Measurements from ENCODE around the gene EDARADD.

DNA sequence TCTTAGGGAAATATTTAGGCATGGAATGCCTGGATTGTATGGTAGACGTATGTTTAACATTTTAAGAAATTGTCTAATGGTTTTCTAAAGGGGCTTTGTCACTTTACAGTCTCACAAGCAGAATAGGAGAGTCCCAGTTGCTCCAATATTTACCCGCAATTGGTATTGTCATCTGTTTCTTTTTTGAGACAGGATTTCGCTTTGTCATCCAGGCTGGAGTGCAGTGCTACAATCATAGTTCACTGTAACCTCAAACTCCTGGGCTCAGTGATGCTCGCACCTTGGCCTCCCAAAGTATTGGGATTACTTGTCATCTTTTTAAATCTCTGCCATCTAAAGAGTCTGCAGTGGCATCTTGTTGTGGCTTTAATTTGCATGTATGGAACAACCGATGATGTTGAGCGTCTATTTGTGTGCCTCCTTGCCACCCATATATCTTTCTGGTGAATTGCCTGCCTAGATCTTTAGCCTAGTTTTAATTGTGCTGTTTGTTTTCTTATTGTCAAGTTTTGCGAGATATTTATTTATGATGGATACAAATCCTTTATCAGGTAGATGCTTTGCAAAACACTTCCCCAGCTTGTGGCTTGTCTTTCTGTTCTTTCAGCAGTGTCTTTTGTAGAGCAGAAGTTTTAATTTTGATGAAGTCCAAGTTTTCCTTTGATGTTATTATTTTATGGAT, 32.0 kb upstream of the EDARADD start:
- TF ChIP-seq, protein P1, sequence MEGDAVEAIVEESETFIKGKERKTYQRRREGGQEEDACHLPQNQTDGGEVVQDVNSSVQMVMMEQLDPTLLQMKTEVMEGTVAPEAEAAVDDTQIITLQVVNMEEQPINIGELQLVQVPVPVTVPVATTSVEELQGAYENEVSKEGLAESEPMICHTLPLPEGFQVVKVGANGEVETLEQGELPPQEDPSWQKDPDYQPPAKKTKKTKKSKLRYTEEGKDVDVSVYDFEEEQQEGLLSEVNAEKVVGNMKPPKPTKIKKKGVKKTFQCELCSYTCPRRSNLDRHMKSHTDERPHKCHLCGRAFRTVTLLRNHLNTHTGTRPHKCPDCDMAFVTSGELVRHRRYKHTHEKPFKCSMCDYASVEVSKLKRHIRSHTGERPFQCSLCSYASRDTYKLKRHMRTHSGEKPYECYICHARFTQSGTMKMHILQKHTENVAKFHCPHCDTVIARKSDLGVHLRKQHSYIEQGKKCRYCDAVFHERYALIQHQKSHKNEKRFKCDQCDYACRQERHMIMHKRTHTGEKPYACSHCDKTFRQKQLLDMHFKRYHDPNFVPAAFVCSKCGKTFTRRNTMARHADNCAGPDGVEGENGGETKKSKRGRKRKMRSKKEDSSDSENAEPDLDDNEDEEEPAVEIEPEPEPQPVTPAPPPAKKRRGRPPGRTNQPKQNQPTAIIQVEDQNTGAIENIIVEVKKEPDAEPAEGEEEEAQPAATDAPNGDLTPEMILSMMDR (IDR thresholded peaks at IDR 0.05): no peak
- TF ChIP-seq POLR2A (IDR thresholded peaks at IDR 0.05): no peak
